ENCODE data around the gene SC5D. TPM values are rescaled to one million over a fixed set of nuclear protein-coding genes. Genes with fewer than 3 reads are reported as not detected.

Gene SC5D
- total and polyA plus RNA-seq, 2 of the 8 experiments (the other 6 are each of a cell fraction or from before 2014, with no cell fraction given), result 73.9 to 90.3 TPM

DNA sequence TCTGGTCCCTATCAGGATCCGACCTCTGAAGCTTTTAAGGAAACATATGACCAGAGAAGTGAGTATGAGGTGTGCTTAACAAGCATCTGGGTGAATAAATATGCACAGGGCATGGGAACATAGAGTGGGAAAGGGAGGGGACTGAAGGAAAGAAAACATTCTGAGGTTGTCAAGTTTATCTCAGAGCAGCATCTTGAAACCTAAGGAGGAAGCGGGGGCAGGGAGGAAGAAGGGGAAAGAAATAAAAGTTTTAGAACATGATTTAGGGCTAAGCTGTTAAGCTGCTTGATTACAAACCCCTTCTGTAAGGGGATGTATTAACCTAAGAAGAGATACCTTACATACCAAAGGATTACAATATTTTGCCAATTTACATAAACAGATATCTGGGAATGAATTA is 24.0 kb upstream of the SC5D start:
- no peak overlapping the region for H3K4me2 ChIP-seq (ENCODE audit: insufficient read depth in 1 of 2, low read depth in 2 of 2, low read length in 2 of 2)
- no peaks in the 10 kb centered on the region for H3K23me2 ChIP-seq (ENCODE audit: low read depth, low read length)
- no peak overlapping the region for H2BK5ac ChIP-seq (ENCODE audit: low read depth, low read length)
- H3K23ac ChIP-seq (ENCODE audit: insufficient read length), result no peak overlapping the region
- H3K79me1 ChIP-seq (ENCODE audit: low read depth, low read length), result no peaks in the 10 kb centered on the region
- no peak overlapping the region for H3K56ac ChIP-seq (replicated peaks; ENCODE audit: insufficient read length, low read depth, low read length)
- H2BK20ac ChIP-seq (ENCODE audit: low read length), result no peak overlapping the region
- FAIRE-seq, result no peak
- no peak overlapping the region for H4K91ac ChIP-seq (replicated peaks; ENCODE audit: insufficient read length, low read length)
- H3K9ac ChIP-seq (replicated peaks in 1 of 4; ENCODE audit: extremely low read depth in 1 of 4, low read depth in 3 of 4, low read length in 3 of 4), result no peak overlapping the region
- DNase-seq (ENCODE audit: low read depth in 1 of 2, low spot score in 2 of 2), result no peak
- H3K18ac ChIP-seq (ENCODE audit: extremely low read depth, low read length), result no peak overlapping the region
- H2AFZ ChIP-seq (ENCODE audit: low read length), result no peak overlapping the region
- CTCF ChIA-PET (ENCODE audit: partially characterized antibody), result interaction anchor here (0.5 to 1.4 kb wide), 2 partner anchors 14 to 1339 kb away, joined by 3 to 6 read pairs; no protein-coding TSS in a partner anchor
- peaks cover 2 to 14% of the 10 kb centered on the region in 2 experiments; a peak in 2 of 4 replicates for H3K9me3 ChIP-seq (ENCODE audit: insufficient read depth in 2 of 2, low read depth in 1 of 2, low read length in 1 of 2)
- no peaks in the 10 kb centered on the region for H3K79me2 ChIP-seq (ENCODE audit: control insufficient read depth in 1 of 2, insufficient read depth in 2 of 2, low read length in 2 of 2)
- H3K14ac ChIP-seq (ENCODE audit: insufficient read length), result no peak overlapping the region
- H3K36me3 ChIP-seq (ENCODE audit: control insufficient read depth in 2 of 4, insufficient read depth in 4 of 4, low read length in 3 of 4), result no peaks in the 10 kb centered on the region
- WGBS, 2 experiments (ENCODE audit: extremely low coverage in 1 of 2, insufficient coverage in 1 of 2, insufficient read length in 1 of 2, insufficient replicate concordance in 2 of 2, low coverage in 1 of 2, low lambda C conversion rate in 2 of 2, missing lambda C conversion rate in 1 of 2), result 81% methylated on average over 2 of the region's 2 CpGs; no CpG with 5 or more reads in 1 of the 2 experiments
- no peak overlapping the region for H3K4me3 ChIP-seq (ENCODE audit: extremely low read depth in 1 of 4, insufficient read depth in 2 of 4, low read depth in 3 of 4, low read length in 4 of 4)
- H3K27ac ChIP-seq (ENCODE audit: low read depth, low read length), result no peak overlapping the region
- no peaks in the 10 kb centered on the region for H3K27me3 ChIP-seq (replicated peaks in 1 of 4; ENCODE audit: control insufficient read depth in 3 of 4, extremely low read depth in 1 of 4, insufficient read depth in 3 of 4, low read length in 3 of 4)
- H2BK120ac ChIP-seq (replicated peaks; ENCODE audit: low read depth, low read length), result no peak overlapping the region
- H2BK15ac ChIP-seq (ENCODE audit: low read length), result no peak overlapping the region
- H2AK5ac ChIP-seq (ENCODE audit: low read depth, low read length), result no peak overlapping the region
- H2BK12ac ChIP-seq (ENCODE audit: low read depth, low read length), result no peak overlapping the region
- H4K8ac ChIP-seq (ENCODE audit: extremely low read depth, insufficient read depth, low read length), result no peak overlapping the region
- H3K4me1 ChIP-seq (replicated peaks in 1 of 4; ENCODE audit: control insufficient read depth in 3 of 4, insufficient read depth in 4 of 4, low read length in 3 of 4), result peaks cover 0 to 7% (median 2%) of the 10 kb centered on the region in 4 experiments; a peak in 2 of 7 replicates
- H4K20me1 ChIP-seq (replicated peaks in 1 of 2; ENCODE audit: control insufficient read depth in 1 of 2, insufficient read depth in 2 of 2, low read length in 2 of 2), result no peaks in the 10 kb centered on the region
- POLR2A ChIA-PET (ENCODE audit: partially characterized antibody), result no interaction called here
- no peak overlapping the region for H4K5ac ChIP-seq (ENCODE audit: insufficient read length, low read depth, low read length)
- no peak overlapping the region for H3K4ac ChIP-seq (replicated peaks; ENCODE audit: insufficient read length, low read depth, low read length)
- no peak for TF ChIP-seq POU5F1 (IDR thresholded peaks at IDR 0.05; ENCODE audit: low read depth, low read length)
- TF ChIP-seq TAF1 (IDR thresholded peaks at IDR 0.05; ENCODE audit: low read depth, low read length), result no peak
- TF ChIP-seq RAD21 (IDR thresholded peaks at IDR 0.05 in 1 of 2, conservative IDR thresholded peaks at IDR 0.05 in 1 of 2; ENCODE audit: low read depth in 2 of 2, low read length in 2 of 2), result no peak
- TF ChIP-seq SIN3A (conservative IDR thresholded peaks at IDR 0.05 in 1 of 2, IDR thresholded peaks at IDR 0.05 in 1 of 2; ENCODE audit: low read depth in 1 of 2, low read length in 2 of 2), result no peak
- no peak for TF ChIP-seq EP300 (IDR thresholded peaks at IDR 0.05; ENCODE audit: borderline replicate concordance in 1 of 2, low read depth in 2 of 2, low read length in 2 of 2)
- TF ChIP-seq KDM5A (IDR thresholded peaks at IDR 0.05; ENCODE audit: low read length), result no peak
- TF ChIP-seq ZNF274 (IDR thresholded peaks at IDR 0.05; ENCODE audit: borderline replicate concordance, extremely low read depth, low read length), result no peak
- TF ChIP-seq CHD1 (IDR thresholded peaks at IDR 0.05; ENCODE audit: low read depth, low read length), result no peak
- no peak for TF ChIP-seq RNF2 (IDR thresholded peaks at IDR 0.05; ENCODE audit: borderline replicate concordance, low read depth, low read length, missing control alignments, poor library complexity, severe bottlenecking)
- TF ChIP-seq JUN (IDR thresholded peaks at IDR 0.05; ENCODE audit: low read depth, low read length), result no peak
- TF ChIP-seq, protein P1, sequence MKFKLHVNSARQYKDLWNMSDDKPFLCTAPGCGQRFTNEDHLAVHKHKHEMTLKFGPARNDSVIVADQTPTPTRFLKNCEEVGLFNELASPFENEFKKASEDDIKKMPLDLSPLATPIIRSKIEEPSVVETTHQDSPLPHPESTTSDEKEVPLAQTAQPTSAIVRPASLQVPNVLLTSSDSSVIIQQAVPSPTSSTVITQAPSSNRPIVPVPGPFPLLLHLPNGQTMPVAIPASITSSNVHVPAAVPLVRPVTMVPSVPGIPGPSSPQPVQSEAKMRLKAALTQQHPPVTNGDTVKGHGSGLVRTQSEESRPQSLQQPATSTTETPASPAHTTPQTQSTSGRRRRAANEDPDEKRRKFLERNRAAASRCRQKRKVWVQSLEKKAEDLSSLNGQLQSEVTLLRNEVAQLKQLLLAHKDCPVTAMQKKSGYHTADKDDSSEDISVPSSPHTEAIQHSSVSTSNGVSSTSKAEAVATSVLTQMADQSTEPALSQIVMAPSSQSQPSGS (IDR thresholded peaks at IDR 0.05; ENCODE audit: low read length), result no peak

All from H1 (cell line).